Measurements from ENCODE around the gene CHRNG. TPM values are rescaled to one million over a fixed set of nuclear protein-coding genes. Genes with fewer than 3 reads are reported as not detected.

CHRNG gene
- polyA plus RNA-seq, 4 donors, result 0.35 TPM; not detected in 3

DNA sequence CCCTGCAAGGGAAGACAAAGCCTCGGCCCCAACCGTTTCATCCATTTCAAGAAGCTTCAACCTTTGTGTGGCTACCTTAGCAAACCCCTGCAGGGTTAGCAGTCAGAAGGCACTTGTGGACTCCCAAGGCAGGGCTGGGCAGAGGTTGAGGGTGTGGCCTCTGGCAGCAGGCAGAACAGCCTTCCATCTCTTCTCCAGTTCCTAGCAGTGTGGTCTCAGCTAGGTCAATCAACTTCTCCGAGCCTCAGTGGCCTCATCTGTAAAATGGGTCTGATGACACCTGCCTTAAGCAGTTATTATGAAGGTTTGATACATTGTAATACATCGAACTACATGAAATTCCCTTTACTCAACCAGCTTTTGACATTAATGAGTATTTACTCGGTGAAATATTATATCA lies 26.1 kb upstream of the CHRNG start:
- no peak overlapping the region for H3K27ac ChIP-seq (ENCODE audit: low read depth in 1 of 3, low read length in 2 of 3)
- H3K4me1 ChIP-seq (ENCODE audit: control insufficient read depth in 3 of 3, insufficient read depth in 2 of 3, low read depth in 1 of 3, low read length in 2 of 3), result peaks cover 0 to 37% (median 0%) of the 10 kb centered on the region in 3 donors
- FAIRE-seq, result no peak
- H3K36me3 ChIP-seq (ENCODE audit: control insufficient read depth in 3 of 3, insufficient read depth in 2 of 3, low read depth in 1 of 3, low read length in 3 of 3), result no peaks in the 10 kb centered on the region
- peak; percentile 32 to 35 for DNase-seq
- no peaks in the 10 kb centered on the region for H3K27me3 ChIP-seq (ENCODE audit: control insufficient read depth in 3 of 3, insufficient read depth in 3 of 3, low read length in 3 of 3)
- H3K9me3 ChIP-seq (ENCODE audit: control insufficient read depth in 2 of 2, insufficient read depth in 1 of 2, low read depth in 1 of 2, low read length in 1 of 2), result no peaks in the 10 kb centered on the region
- 60 to 77% (median 67%) methylated on average over 5 of the region's 5 CpGs for WGBS, 3 donors
- H3K4me3 ChIP-seq (ENCODE audit: low read depth in 1 of 3, low read length in 3 of 3), result no peak overlapping the region

DNA sequence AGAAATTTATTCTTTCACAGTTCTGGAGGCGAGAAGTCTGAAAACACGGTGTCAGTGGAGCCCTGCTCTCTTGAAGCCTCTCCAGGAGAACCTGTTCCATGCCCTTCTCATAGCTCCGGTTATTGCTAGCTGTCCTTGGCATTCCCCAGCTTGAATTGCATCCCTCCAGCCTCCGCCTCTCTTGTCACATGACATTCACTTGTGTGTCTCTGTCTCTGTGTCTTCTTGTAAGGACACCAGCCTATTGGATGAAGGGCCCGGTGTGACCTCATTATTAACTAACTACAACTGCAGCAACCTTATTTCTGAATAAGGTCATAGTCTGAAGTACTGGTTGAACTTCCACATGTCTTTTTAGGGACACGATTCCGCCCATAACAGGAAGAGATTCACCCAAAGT lies 23.9 kb upstream of the CHRNG start:
- WGBS, 3 donors, result 83 to 90% (median 83%) methylated on average over 7 of the region's 7 CpGs
- H3K27ac ChIP-seq (ENCODE audit: low read depth in 1 of 3, low read length in 2 of 3), result peak overlapping the region in 1 of 3 donors; percentile 72
- peaks cover 0 to 14% (median 6%) of the 10 kb centered on the region in 3 donors for H3K27me3 ChIP-seq (ENCODE audit: control insufficient read depth in 3 of 3, insufficient read depth in 3 of 3, low read length in 3 of 3)
- H3K4me1 ChIP-seq (ENCODE audit: control insufficient read depth in 3 of 3, insufficient read depth in 2 of 3, low read depth in 1 of 3, low read length in 2 of 3), result peaks cover 0 to 37% (median 0%) of the 10 kb centered on the region in 3 donors
- DNase-seq, result peak in 1 of 2 donors; percentile 86
- no peak for FAIRE-seq
- no peak overlapping the region for H3K4me3 ChIP-seq (ENCODE audit: low read depth in 1 of 3, low read length in 3 of 3)
- no peaks in the 10 kb centered on the region for H3K9me3 ChIP-seq (ENCODE audit: control insufficient read depth in 2 of 2, insufficient read depth in 1 of 2, low read depth in 1 of 2, low read length in 1 of 2)
- H3K36me3 ChIP-seq (ENCODE audit: control insufficient read depth in 3 of 3, insufficient read depth in 2 of 3, low read depth in 1 of 3, low read length in 3 of 3), result no peaks in the 10 kb centered on the region

DNA sequence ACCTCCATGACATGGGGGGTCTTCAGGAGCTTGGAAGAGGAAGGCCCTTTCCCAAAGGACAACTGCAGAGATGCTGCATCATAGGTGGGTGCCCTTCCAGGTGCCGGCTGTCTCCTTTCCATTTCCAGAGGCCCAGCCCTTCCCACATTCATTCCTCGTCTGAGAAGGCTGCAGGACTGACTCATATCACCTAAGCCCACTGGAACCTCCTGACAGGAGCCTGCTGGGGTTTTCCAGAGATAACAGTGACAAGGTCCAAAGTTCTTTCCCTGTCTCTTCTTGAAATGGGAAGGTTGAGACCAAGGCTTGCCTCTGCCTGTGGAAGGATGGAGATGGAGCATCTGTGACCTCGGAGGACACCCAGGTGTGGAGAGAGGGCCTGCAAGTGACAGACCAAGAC lies 22.9 kb upstream of the CHRNG start:
- peaks cover 0 to 37% (median 0%) of the 10 kb centered on the region in 3 donors for H3K4me1 ChIP-seq (ENCODE audit: control insufficient read depth in 3 of 3, insufficient read depth in 2 of 3, low read depth in 1 of 3, low read length in 2 of 3)
- H3K9me3 ChIP-seq (ENCODE audit: control insufficient read depth in 2 of 2, insufficient read depth in 1 of 2, low read depth in 1 of 2, low read length in 1 of 2), result no peaks in the 10 kb centered on the region
- peak overlapping the region in 1 of 3 donors; percentile 72 for H3K27ac ChIP-seq (ENCODE audit: low read depth in 1 of 3, low read length in 2 of 3)
- no peaks in the 10 kb centered on the region for H3K36me3 ChIP-seq (ENCODE audit: control insufficient read depth in 3 of 3, insufficient read depth in 2 of 3, low read depth in 1 of 3, low read length in 3 of 3)
- H3K4me3 ChIP-seq (ENCODE audit: low read depth in 1 of 3, low read length in 3 of 3), result no peak overlapping the region
- FAIRE-seq (no peak), DNase-seq (peak; percentile 52 to 88)
- 24 to 65% (median 40%) methylated on average over 3 of the region's 3 CpGs for WGBS, 3 donors
- H3K27me3 ChIP-seq (ENCODE audit: control insufficient read depth in 3 of 3, insufficient read depth in 3 of 3, low read length in 3 of 3), result peaks cover 0 to 22% (median 6%) of the 10 kb centered on the region in 3 donors

DNA sequence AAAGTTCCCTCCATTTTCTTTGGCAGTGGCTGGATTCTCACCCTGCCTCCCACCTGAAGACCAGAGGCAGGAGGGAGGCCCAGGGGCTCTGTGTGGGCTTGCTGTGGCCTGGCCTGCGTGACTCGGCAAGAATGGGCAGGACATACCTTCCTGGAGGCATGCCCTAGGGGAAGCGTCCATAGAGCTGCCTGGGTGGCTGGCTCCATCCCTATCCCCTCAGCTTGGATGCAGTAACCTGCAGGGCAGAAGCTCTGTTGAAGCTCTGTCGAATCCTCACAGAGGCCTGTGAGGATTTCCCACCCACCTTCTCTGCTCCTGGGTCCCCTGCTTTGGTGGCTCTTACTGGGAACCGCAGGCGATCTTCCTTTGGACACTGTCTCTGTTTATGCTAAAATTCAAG lies 20.6 kb upstream of the CHRNG start:
- Histone ChIP-seq H3K9me3 (ENCODE audit: control insufficient read depth in 2 of 2, insufficient read depth in 1 of 2, low read depth in 1 of 2, low read length in 1 of 2) (no peaks in the 10 kb centered on the region), H3K27me3 (ENCODE audit: control insufficient read depth in 3 of 3, insufficient read depth in 3 of 3, low read length in 3 of 3) (peaks cover 13 to 41% (median 15%) of the 10 kb centered on the region in 3 donors), H3K4me1 (ENCODE audit: control insufficient read depth in 3 of 3, insufficient read depth in 2 of 3, low read depth in 1 of 3, low read length in 2 of 3) (peaks cover 0 to 30% (median 0%) of the 10 kb centered on the region in 3 donors), H3K27ac (ENCODE audit: low read depth in 1 of 3, low read length in 2 of 3) (no peak overlapping the region), H3K4me3 (ENCODE audit: low read depth in 1 of 3, low read length in 3 of 3) (no peak overlapping the region), H3K36me3 (ENCODE audit: control insufficient read depth in 3 of 3, insufficient read depth in 2 of 3, low read depth in 1 of 3, low read length in 3 of 3) (no peaks in the 10 kb centered on the region)
- no peak for FAIRE-seq
- no peak for DNase-seq
- 78 to 90% (median 80%) methylated on average over 6 of the region's 6 CpGs for WGBS, 3 donors

DNA sequence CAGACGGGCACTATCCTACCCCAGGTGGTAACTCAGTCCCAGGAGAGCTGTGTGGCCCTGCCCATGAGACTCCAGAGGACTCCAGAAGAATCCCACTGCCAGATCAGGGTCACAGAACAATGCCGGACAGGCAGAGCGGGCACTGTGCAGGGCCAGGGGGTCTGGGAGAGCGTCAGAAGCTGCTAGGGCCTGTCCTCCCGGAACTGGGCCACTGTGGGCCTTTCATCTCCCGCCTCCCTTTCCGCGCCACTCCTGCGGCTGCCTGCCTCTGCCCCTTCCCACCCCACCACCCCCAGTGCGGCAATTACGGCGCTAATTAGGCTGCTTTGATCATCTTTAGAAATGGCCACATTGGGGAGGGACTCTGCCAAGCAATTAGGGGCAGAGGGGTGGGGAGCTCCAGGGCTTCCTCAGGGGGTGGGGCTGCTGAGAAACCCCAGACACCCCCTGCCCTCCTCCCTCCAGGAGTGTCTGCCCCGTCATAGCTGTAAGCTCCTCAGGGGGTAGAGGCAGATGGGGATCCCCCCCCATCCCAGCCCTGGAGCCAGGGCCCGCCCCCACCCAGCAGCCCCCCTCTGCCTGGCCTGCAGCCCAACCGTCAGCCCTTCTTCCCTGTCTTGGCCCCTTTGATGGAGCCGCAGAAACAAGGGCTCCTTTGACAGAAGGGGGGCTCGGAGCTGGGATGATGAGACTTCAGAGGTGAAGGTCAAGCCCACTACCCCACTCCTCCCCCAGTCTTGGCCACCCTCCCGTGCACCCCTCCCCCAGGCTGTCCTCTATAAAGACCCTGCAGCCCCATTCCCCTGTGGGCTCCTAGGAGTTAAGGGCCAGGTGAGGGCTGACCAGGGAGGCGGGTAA lies 19.7 kb upstream of the CHRNG start, which contains the start of gene PRSS56:
PRSS56 (plus strand) TSS at position 808 of the 858 bp plus-strand sequence. CDS start 211 bp downstream, outside the sequence.
- H3K36me3 ChIP-seq (ENCODE audit: control insufficient read depth in 3 of 3, insufficient read depth in 2 of 3, low read depth in 1 of 3, low read length in 3 of 3), result no peaks in the 10 kb centered on the region
- FAIRE-seq (no peak), DNase-seq (no peak)
- H3K4me3 ChIP-seq (ENCODE audit: low read depth in 1 of 3, low read length in 3 of 3), result no peak within 1 kb of the TSS
- peaks cover 15 to 50% (median 23%) of the 10 kb centered on the region in 3 donors for H3K27me3 ChIP-seq (ENCODE audit: control insufficient read depth in 3 of 3, insufficient read depth in 3 of 3, low read length in 3 of 3)
- H3K4me1 ChIP-seq (ENCODE audit: control insufficient read depth in 3 of 3, insufficient read depth in 2 of 3, low read depth in 1 of 3, low read length in 2 of 3), result peaks cover 0 to 33% (median 0%) of the 10 kb centered on the region in 3 donors
- H3K27ac ChIP-seq (ENCODE audit: low read depth in 1 of 3, low read length in 2 of 3), result no peak within 1 kb of the TSS
- no peaks in the 10 kb centered on the region for H3K9me3 ChIP-seq (ENCODE audit: control insufficient read depth in 2 of 2, insufficient read depth in 1 of 2, low read depth in 1 of 2, low read length in 1 of 2)
- WGBS, 3 donors, result 63 to 66% (median 65%) methylated on average over 18 to 19 of the region's 19 CpGs

DNA sequence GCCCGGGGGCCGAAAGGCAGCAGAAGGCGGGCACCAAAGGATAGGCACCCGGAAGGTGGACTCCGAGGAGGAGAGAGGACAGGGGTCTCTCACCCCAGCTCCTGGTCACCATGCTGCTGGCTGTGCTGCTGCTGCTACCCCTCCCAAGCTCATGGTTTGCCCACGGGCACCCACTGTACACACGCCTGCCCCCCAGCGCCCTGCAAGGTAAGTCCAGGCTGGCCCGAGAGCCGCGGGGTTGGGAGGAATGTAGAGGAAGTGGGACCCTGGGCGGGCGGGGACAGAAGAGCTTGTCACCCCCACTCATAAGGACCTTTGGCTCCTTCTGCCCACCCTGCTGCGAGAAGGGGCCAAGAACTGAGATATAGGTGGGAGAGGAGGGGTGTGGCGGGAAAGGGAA lies 19.0 kb upstream of the CHRNG start:
- no peaks in the 10 kb centered on the region for H3K36me3 ChIP-seq (ENCODE audit: control insufficient read depth in 3 of 3, insufficient read depth in 2 of 3, low read depth in 1 of 3, low read length in 3 of 3)
- no peak overlapping the region for H3K27ac ChIP-seq (ENCODE audit: low read depth in 1 of 3, low read length in 2 of 3)
- H3K4me1 ChIP-seq (ENCODE audit: control insufficient read depth in 3 of 3, insufficient read depth in 2 of 3, low read depth in 1 of 3, low read length in 2 of 3), result peaks cover 0 to 26% (median 0%) of the 10 kb centered on the region in 3 donors
- 73 to 80% (median 77%) methylated on average over 13 to 15 of the region's 15 CpGs for whole genome bisulfite sequencing, 3 donors
- H3K4me3 ChIP-seq (ENCODE audit: low read depth in 1 of 3, low read length in 3 of 3), result no peak overlapping the region
- H3K9me3 ChIP-seq (ENCODE audit: control insufficient read depth in 2 of 2, insufficient read depth in 1 of 2, low read depth in 1 of 2, low read length in 1 of 2), result no peaks in the 10 kb centered on the region
- peaks cover 15 to 51% (median 23%) of the 10 kb centered on the region in 3 donors for H3K27me3 ChIP-seq (ENCODE audit: control insufficient read depth in 3 of 3, insufficient read depth in 3 of 3, low read length in 3 of 3)
- DNase-seq (no peak), FAIRE-seq (no peak)

DNA sequence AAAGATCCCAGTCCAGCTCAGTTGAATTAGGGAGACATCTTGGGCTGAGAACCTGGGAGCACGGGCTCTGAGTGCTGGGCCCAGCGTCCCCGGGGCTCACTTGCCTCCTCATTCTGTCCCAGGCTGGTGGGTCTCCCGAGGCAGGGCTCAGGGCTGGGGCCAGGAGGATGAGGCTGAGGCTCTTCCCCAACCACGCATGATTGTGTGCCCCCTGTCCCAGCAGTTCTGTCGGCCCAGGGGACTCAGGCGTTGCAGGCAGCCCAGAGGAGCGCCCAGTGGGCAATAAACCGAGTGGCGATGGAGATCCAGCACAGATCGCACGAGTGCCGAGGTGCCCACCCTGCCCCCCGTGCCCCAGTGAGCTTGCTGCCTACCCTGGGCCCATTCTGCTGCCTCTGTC lies 18.4 kb upstream of the CHRNG start:
- DNase-seq (no peak), FAIRE-seq (no peak)
- Histone ChIP-seq H3K9me3 (ENCODE audit: control insufficient read depth in 2 of 2, insufficient read depth in 1 of 2, low read depth in 1 of 2, low read length in 1 of 2) (no peaks in the 10 kb centered on the region), H3K36me3 (ENCODE audit: control insufficient read depth in 3 of 3, insufficient read depth in 2 of 3, low read depth in 1 of 3, low read length in 3 of 3) (no peaks in the 10 kb centered on the region), H3K27me3 (ENCODE audit: control insufficient read depth in 3 of 3, insufficient read depth in 3 of 3, low read length in 3 of 3) (peaks cover 15 to 51% (median 23%) of the 10 kb centered on the region in 3 donors), H3K4me1 (ENCODE audit: control insufficient read depth in 3 of 3, insufficient read depth in 2 of 3, low read depth in 1 of 3, low read length in 2 of 3) (peaks cover 0 to 22% (median 0%) of the 10 kb centered on the region in 3 donors), H3K27ac (ENCODE audit: low read depth in 1 of 3, low read length in 2 of 3) (no peak overlapping the region), H3K4me3 (ENCODE audit: low read depth in 1 of 3, low read length in 3 of 3) (no peak overlapping the region)
- WGBS, 3 donors, result 83 to 89% (median 88%) methylated on average over 13 to 14 of the region's 14 CpGs

DNA sequence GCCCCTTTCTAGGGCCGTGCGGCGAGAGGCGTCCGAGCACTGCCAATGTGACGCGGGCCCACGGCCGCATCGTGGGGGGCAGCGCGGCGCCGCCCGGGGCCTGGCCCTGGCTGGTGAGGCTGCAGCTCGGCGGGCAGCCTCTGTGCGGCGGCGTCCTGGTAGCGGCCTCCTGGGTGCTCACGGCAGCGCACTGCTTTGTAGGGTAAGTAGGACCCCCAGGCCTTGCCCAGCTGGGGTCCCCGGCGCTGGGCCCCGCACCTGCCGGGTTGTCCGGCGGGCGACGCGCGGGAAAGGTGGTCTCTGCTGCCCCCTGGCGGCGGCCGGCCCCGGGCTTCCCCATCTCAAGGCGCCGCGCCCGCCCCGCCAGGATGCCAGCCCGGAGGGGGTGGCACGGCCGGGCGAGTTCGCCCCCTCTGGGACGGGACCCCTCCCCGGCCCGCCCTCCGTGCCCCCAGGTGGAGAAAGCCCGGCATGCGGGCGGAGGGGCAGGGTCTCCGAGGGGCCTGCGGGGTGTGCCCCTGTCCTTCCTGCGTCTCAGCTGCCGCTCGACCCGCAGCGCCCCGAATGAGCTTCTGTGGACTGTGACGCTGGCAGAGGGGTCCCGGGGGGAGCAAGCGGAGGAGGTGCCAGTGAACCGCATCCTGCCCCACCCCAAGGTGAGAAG lies 17.4 kb upstream of the CHRNG start:
- WGBS, 3 donors, result 5 to 7% (median 6%) methylated on average over 40 to 66 of the region's 66 CpGs
- H3K27ac ChIP-seq (ENCODE audit: low read depth in 1 of 3, low read length in 2 of 3), result no peak overlapping the region
- peak overlapping the region in 1 of 3 donors; percentile 8 for H3K4me3 ChIP-seq (ENCODE audit: low read depth in 1 of 3, low read length in 3 of 3)
- peak; percentile 21 to 78 for DNase-seq
- no peaks in the 10 kb centered on the region for H3K9me3 ChIP-seq (ENCODE audit: control insufficient read depth in 2 of 2, insufficient read depth in 1 of 2, low read depth in 1 of 2, low read length in 1 of 2)
- peaks cover 0 to 13% (median 0%) of the 10 kb centered on the region in 3 donors for H3K4me1 ChIP-seq (ENCODE audit: control insufficient read depth in 3 of 3, insufficient read depth in 2 of 3, low read depth in 1 of 3, low read length in 2 of 3)
- no peaks in the 10 kb centered on the region for H3K36me3 ChIP-seq (ENCODE audit: control insufficient read depth in 3 of 3, insufficient read depth in 2 of 3, low read depth in 1 of 3, low read length in 3 of 3)
- H3K27me3 ChIP-seq (ENCODE audit: control insufficient read depth in 3 of 3, insufficient read depth in 3 of 3, low read length in 3 of 3), result peaks cover 15 to 54% (median 23%) of the 10 kb centered on the region in 3 donors
- no peak for FAIRE-seq

Data from small intestine (tissue), 7 donors.